Measurements from ENCODE around the gene CPZ. TPM values are rescaled to one million over a fixed set of nuclear protein-coding genes. Genes with fewer than 3 reads are reported as not detected.

The CPZ gene
- total RNA-seq, 6 experiments from 2014 or later: 1.9 to 3.5 (median 2.5) TPM

- H3K27ac Mint-ChIP-seq: no peak overlapping the region
These were observed 35.2 kb upstream of the CPZ start for GRCh38 chr4:8557151-8558076.

DNA sequence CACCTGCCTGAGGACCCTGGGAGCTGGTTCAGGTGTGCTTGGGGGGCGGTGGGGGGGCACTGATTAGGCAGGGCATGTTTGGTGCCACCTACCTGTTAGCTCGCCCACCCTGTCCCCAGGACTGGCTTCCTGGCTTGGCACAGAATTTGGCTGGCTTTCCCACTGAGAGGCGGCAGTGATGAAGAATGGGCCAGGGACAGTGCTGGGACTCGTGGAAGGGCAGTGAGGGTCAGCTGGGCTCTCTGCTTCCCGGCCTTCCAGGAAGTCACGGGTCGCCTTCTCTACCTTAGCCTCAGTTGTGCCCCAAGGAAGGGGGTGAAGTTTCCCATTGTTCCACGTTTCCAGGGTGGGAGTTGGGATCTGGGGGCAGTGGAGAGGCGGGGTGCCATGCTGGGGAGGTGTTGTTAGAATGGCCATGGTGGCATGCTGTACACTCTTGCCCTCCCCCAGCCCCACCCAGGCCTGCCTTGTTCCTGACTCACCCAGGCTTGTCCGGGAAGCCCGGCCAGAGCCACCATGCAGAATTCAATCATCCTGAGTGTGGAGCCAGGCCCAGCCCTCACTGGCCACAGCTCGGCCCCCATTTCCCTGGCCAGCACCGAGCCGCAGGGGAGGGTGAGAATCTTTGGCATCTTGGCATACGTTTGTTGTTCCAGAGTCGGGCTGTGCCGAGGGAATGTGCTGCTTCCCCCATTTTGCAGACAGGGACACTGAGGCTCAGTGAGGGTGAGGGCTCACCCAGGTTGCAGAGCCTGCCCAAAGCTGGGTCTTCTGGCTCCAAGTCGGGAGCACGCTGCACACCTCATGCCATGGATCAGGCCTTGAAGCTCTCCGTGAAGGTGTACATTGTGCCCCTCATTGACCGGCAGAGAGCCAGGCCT is 34.2 kb upstream of the CPZ start:
- H3K9me3 Mint-ChIP-seq: no peaks in the 10 kb centered on the region
- TF ChIP-seq, protein P1, sequence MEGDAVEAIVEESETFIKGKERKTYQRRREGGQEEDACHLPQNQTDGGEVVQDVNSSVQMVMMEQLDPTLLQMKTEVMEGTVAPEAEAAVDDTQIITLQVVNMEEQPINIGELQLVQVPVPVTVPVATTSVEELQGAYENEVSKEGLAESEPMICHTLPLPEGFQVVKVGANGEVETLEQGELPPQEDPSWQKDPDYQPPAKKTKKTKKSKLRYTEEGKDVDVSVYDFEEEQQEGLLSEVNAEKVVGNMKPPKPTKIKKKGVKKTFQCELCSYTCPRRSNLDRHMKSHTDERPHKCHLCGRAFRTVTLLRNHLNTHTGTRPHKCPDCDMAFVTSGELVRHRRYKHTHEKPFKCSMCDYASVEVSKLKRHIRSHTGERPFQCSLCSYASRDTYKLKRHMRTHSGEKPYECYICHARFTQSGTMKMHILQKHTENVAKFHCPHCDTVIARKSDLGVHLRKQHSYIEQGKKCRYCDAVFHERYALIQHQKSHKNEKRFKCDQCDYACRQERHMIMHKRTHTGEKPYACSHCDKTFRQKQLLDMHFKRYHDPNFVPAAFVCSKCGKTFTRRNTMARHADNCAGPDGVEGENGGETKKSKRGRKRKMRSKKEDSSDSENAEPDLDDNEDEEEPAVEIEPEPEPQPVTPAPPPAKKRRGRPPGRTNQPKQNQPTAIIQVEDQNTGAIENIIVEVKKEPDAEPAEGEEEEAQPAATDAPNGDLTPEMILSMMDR (IDR thresholded peaks at IDR 0.05): no peak
- peak; percentile 40 for DNase-seq
- H3K36me3 Mint-ChIP-seq (ENCODE audit: low read depth): no peaks in the 10 kb centered on the region
- H3K4me3 Mint-ChIP-seq: no peak overlapping the region
- peaks cover 35% of the 10 kb centered on the region for H3K4me1 Mint-ChIP-seq (ENCODE audit: low read depth)
- H3K27me3 Mint-ChIP-seq (ENCODE audit: insufficient read depth): peaks cover 16% of the 10 kb centered on the region
- H3K27ac Mint-ChIP-seq: peak overlapping the region; percentile 55

More at GRCh38 chr4:8557151-8558076, 35.2 kb upstream of the CPZ start:
- no peak for DNase-seq
- no peaks in the 10 kb centered on the region for H3K36me3 Mint-ChIP-seq (ENCODE audit: low read depth)
- H3K27me3 Mint-ChIP-seq (ENCODE audit: insufficient read depth): peaks cover 18% of the 10 kb centered on the region
- H3K4me1 Mint-ChIP-seq (ENCODE audit: low read depth): peaks cover 35% of the 10 kb centered on the region
- H3K4me3 Mint-ChIP-seq: no peak overlapping the region
- TF ChIP-seq, protein P1 (IDR thresholded peaks at IDR 0.05): no peak
- no peaks in the 10 kb centered on the region for H3K9me3 Mint-ChIP-seq

DNA sequence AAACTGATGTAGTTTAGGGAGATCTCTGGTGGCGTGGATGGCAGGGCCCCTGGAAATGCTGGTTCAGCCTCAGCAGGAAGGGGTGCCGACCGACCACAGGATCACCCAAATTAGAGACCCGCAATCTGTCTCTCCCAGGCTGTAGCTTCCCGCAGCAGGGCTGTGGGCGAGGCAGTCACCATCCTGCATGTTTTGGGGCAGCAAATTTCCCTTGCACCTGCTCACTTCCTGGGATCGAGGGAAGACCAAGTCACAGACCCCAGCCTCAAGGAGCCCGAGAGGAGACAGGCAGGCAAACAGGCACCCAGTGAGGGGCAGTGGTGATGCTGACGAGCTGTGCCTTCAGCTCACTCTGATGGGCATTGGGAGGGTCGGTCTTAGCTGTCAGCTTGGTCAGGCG is 33.6 kb upstream of the CPZ start:
- peaks cover 16% of the 10 kb centered on the region for H3K27me3 Mint-ChIP-seq (ENCODE audit: insufficient read depth)
- no peak overlapping the region for H3K4me3 Mint-ChIP-seq
- H3K36me3 Mint-ChIP-seq (ENCODE audit: low read depth): no peaks in the 10 kb centered on the region
- H3K9me3 Mint-ChIP-seq: no peaks in the 10 kb centered on the region
- TF ChIP-seq, protein P1 (IDR thresholded peaks at IDR 0.05): no peak
- H3K27ac Mint-ChIP-seq: no peak overlapping the region
- peaks cover 35% of the 10 kb centered on the region for H3K4me1 Mint-ChIP-seq (ENCODE audit: low read depth)
- DNase-seq: no peak

DNA sequence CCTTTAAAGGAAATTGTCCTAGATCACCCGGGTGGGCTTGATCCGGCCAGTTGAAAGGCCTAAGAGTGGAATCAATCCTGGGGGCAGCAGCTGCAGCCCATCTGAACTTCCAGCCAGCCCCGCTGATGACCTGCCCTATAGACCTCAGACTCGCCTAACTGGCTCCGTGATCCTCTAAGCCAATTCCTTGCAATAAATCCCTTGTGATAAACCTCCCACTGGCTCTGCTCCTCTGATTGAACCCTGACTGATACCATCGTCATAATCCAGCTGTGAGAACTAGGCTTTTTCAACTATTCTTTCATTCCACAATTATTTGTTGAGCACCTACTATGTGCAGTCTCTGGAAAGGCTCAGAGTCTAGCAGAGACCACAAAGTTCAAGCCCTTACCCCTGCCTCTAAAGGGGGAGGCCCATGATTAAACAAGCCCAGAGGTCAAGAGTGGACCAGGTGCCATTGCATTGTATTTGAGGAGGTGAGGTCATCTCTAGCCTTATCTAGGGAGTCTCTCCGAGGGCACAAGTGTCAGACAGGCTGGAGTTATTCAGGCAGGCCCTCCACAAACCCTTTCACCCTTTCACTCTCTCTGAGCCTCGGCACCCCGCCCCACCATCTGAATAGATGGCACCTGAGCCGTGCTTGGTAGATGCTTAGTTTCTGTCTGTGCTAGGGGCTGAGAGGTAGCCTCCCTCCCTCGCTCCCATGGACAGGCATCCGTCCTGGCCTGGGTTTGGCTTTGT is 32.9 kb upstream of the CPZ start:
- no peak for DNase-seq
- Mint-ChIP-seq H3K4me3 (no peak overlapping the region), H3K4me1 (ENCODE audit: low read depth) (peaks cover 35% of the 10 kb centered on the region), H3K36me3 (ENCODE audit: low read depth) (no peaks in the 10 kb centered on the region), H3K27me3 (ENCODE audit: insufficient read depth) (peaks cover 14% of the 10 kb centered on the region), H3K9me3 (no peaks in the 10 kb centered on the region), H3K27ac (no peak overlapping the region)
- TF ChIP-seq, protein P1 (IDR thresholded peaks at IDR 0.05): no peak
